G401.6 (cell line): ENCODE measurements around the gene NPM1.

Source experiments
- FAIRE-seq: peaks from 2 replicates; lab custom pipeline; 2012; peaks lifted over from hg19 to GRCh38; lab: Jason Lieb, UNC

Gene NPM1

GRCh38 chr5:171428809-171429542 is 41.3 kb downstream of the NPM1 start:
- no peak for FAIRE-seq

GRCh38 chr5:171429543-171429910 is 41.9 kb downstream of the NPM1 start:
- FAIRE-seq: no peak

DNA sequence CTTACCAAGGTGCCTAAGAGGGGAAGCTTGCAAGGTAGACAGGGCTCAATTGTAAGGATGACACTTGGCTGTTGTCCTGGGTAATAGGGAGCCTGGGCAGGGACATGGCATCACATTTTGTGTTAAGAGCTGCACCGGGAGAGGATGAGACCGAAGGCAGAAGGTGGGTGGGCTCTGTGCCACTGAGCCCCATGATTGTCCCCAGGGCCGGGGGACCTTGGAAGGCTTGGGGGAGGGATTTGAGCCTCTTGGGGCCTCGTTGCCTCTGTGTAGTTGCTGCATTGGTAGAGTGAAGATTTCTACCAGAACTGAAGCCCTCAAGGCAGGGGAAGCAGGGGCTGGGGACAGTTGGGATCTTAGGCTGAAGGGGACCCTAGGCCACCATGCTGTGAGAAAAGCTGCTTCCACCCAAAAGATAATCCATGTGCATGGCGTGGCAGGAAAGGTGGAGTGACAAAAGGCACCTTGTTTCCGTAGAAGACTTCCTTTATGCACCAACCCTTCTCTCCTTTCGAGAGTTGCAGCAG is 43.7 kb downstream of the NPM1 start:
- FAIRE-seq: no peak

DNA sequence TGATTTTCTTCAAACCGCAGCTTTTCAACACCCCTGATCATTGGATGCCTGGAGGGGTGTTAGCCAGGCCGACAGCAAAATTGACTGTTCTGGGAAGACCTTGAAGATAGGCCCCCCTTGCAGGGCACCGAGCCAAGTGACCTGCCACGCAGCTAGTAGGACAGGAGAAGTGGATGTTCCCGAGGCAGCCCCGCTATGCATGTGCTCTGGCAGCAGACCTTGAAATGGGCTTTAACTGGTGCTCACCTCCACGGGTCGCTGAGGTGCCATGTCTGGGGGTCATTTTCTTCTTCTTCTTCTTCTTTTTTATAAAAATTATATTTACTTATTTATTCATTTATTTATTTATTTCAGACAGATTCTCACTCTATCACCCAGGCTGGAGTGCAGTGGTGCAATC is 44.4 kb downstream of the NPM1 start:
- FAIRE-seq: no peak

DNA sequence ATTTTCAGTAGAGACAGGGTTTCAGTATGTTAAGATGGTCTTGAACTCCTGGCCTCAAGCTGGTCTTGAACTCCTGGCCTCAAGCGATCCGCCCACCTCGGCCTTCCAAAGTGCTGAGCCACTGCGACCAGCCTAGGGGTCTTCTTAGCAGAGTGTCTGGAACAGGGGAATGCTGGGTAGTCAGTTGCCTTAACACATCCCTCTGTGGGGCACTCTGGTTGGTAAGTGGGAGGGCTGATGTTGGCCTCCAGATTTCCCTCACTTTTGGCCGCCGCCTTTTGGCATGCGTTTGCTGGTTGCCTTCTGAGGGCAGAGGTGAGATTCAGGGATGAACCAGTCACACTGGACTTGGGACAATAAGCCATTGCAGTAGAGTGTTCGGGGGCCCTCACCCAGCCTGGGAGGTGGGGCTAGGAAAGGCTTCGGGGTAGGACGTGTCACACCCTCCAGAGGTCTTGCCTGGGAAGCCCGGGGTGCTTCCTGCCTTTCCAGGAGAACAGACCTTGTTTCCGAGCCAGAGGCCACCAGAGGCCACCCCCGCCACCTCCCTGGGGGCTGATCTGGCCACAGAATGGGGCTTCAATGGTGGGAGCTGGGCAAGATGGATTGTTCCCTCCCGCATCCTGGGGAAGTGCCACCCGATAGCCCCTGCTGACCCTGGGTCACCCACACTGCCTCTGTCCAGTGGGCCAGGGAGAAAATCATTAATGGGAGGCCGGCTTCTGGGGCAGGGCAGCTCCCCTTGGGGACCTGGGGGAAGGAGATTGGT is 45.1 kb downstream of the NPM1 start:
- no peak for FAIRE-seq

DNA sequence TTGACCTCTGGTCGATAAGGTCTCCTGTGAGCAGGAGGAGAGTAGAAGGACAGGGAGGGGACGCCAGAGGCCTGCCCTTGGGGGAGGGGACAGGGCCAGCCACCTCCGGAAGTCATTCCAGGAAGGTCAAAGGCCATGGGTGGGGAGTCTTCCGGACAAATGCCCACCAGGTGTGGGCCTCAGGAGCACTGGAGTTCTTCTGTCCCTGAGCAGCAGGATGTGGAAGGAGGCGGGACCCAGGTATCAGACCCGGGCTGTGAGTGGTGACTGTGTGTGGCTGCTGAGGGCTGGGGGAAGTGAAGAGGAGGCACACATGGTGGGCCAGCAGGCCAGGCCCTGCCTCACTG is 45.7 kb downstream of the NPM1 start:
- no peak for FAIRE-seq

DNA sequence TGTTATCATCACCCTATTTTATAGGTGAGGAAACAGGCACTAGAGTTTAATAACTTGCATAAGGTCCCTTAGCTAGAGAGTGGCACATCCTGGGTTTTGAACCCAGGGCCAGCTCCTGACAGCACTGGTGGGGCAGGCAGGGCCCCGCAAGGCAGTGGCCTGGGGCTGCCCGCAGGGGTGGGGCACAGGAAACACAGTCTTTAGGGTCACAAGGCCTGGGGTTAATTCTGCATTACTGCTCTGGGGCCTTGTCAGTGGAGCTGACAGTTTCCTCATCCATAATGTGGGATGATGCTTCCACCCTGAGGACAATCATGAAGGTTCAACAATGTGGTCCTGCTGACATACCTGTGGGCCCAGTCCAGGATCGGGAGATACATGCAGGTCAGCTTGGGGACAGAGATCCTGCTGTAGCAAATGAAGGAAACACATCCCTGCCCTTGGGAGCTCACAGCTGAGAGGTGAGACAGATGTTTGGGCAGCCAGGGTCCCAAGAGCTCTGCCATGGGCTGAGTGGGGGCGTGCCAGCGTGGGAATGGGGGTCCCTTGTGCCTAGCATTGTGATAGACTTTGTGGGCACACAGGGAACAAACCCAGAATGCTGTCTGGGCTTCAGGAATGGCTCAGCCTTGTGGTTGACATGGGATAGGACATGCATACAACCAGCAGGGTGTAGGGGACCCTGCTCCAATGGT is 46.5 kb downstream of the NPM1 start:
- no peak for FAIRE-seq

DNA sequence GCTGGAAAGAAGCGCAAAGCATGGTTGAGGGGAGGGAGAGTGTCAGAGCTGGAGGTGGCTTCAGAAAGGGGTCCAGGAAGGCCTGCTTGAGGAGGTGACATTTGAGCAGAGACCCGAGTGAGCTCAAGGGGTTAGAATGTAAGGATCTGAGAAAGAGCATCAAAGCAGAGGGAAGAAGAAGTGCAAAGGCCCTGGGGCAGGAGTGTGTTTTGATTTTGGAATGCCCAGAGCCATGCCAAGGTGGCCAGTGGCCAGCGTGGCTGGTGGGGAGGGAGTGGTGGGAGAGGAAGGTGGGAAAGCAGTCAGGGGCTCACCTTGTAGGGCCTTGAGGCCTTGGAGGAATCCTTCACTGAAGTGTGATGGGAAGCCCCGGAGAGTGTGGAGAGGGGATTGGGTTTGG is 47.2 kb downstream of the NPM1 start:
- no peak for FAIRE-seq

DNA sequence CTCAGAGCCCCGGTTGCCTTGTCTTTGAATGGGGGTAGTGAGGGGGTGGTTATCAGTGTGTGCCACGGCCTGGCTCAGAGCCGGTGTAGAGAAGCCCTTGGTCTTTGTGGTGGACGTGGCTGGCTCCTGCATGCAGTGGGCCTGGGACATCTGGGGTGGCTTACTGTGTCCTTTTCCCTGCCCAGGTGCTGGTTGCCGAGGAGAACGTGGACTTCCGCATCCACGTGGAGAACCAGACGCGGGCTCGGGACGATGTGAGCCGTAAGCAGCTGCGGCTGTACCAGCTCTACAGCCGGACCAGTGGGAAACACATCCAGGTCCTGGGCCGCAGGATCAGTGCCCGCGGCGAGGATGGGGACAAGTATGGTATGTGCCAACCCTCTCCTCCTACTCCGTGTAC is 48.3 kb downstream of the NPM1 start:
- no peak for FAIRE-seq

GRCh38 chr5:171436804-171437285 is 49.2 kb downstream of the NPM1 start:
- FAIRE-seq: no peak

GRCh38 chr5:171437286-171437821 is 49.7 kb downstream of the NPM1 start:
- no peak for FAIRE-seq

- FAIRE-seq: no peak
Measured at GRCh38 chr5:171438738-171439137, 51.1 kb downstream of the NPM1 start.

DNA sequence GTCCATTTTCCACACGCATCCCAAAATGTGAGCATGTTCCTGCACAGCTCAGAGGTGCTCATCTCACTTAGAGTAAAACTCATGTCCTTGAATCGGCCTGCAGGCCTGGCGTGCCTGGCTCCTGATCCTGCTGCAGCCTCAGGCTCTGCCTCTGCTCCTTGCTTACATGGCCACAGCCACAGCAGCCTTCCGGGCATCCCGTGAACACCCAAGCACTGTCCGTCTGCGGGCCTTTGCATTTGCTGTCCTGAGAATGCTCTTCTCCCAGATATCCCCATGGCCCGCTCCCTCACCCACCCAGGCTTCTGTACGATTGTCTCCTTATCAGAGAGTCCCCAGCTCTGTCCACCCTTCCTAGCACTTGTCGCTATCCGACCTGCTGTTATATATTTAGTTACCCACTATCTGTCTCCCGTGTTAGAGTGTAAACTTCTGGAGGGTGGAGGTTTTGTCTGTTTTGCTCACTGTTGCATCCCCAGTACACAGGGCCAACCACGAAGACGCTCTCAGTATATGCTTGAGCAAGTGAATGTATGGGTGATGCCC is 53.7 kb downstream of the NPM1 start:
- no peak for FAIRE-seq

GRCh38 chr5:171442287-171443042 is 54.8 kb downstream of the NPM1 start:
- no peak for FAIRE-seq

GRCh38 chr5:171444582-171444981 is 56.9 kb downstream of the NPM1 start:
- no peak for FAIRE-seq

- no peak for FAIRE-seq
Measured at GRCh38 chr5:171445644-171446516, 58.2 kb downstream of the NPM1 start.

GRCh38 chr5:171447226-171447625 is 59.6 kb downstream of the NPM1 start:
- no peak for FAIRE-seq

DNA sequence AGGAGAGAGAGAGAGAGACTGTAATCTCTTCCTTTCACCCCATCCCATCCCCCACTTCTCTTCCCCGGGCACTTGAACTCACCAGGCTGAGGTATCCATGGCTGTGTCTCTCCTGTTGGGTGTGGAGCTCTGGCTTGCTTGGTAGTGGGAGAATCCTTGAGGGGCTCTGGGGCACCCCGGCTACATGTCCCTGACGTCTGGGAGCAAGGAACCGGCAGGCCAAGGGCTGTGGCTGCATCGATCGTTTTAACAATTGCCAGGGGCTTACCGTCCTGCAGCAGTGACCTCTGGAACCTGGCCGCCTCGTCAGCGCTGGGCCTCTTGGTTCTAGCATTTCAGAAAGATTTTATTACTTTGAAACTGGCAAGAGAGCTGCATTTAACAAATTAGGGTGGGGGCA is 61.8 kb downstream of the NPM1 start:
- FAIRE-seq: no peak

- FAIRE-seq: no peak
Measured at GRCh38 chr5:171450423-171451331, 63.0 kb downstream of the NPM1 start.

GRCh38 chr5:171451421-171451820 is 63.8 kb downstream of the NPM1 start:
- no peak for FAIRE-seq
